Neural cell (in vitro differentiated cells): ENCODE results near the gene GCNT3. TPM values are rescaled to one million over a fixed set of nuclear protein-coding genes. Genes with fewer than 3 reads are reported as not detected.

Experiments
- H2AFZ ChIP-seq: fragments of 200-600, 300-800 bp; sonication (generic), shearing (Covaris generic); 2 replicates; pipeline ENCODE4 v1.6.0; 2014; ENCODE audit warnings: low read depth, mild to moderate bottlenecking, antibody characterized with exemption, low read length, moderate library complexity
- H3F3A ChIP-seq: fragments of 200-600 bp; shearing (Covaris generic); 2 replicates; pipeline ENCODE4 v1.6.1; 2016; ENCODE audit warnings: mild to moderate bottlenecking, moderate library complexity, mixed read lengths, antibody characterized with exemption, low read length; ENCODE audit not compliant: insufficient read depth, poor library complexity, severe bottlenecking
- H3K27ac ChIP-seq: fragments of 200-600, 300-800 bp; sonication (generic), shearing (Covaris generic); 2 replicates; pipeline ENCODE4 v1.5.1; 2014; ENCODE audit warnings: mild to moderate bottlenecking, low read length, moderate library complexity
- H3K27me3 ChIP-seq: fragments of 300-800, 200-600 bp; sonication (generic), shearing (Covaris generic); 2 replicates; pipeline ENCODE4 v1.6.0; 2014; ENCODE audit warnings: mild to moderate bottlenecking, low read depth, low read length, moderate library complexity; ENCODE audit not compliant: insufficient read depth
- H3K36me3 ChIP-seq: fragments of 300-800, 200-600 bp; sonication (generic), shearing (Covaris generic); 2 replicates; pipeline ENCODE4 v1.5.1; 2014; ENCODE audit warnings: mild to moderate bottlenecking, antibody characterized with exemption, low read length, moderate library complexity; ENCODE audit not compliant: insufficient read depth
- H3K4me2 ChIP-seq: fragments of 300-800, 200-600 bp; sonication (generic), shearing (Covaris generic); 2 replicates; pipeline ENCODE4 v1.6.0; 2014; ENCODE audit warnings: mild to moderate bottlenecking, low read length
- H3K4me3 ChIP-seq: fragments of 300-800, 200-600 bp; sonication (generic), shearing (Covaris generic); 2 replicates; pipeline ENCODE4 v1.5.1; 2014; ENCODE audit warnings: mild to moderate bottlenecking, low read length, moderate library complexity
- H3K79me2 ChIP-seq: fragments of 200-600 bp; shearing (Covaris generic); replicated peaks from 2 replicates; pipeline ENCODE4 v1.6.0; 2014; ENCODE audit warnings: mild to moderate bottlenecking, low read length, moderate library complexity; ENCODE audit not compliant: insufficient read depth
- H3K9ac ChIP-seq: fragments of 300-800, 200-600 bp; sonication (generic), shearing (Covaris generic); 2 replicates; pipeline ENCODE4 v1.6.1; 2016; ENCODE audit warnings: mild to moderate bottlenecking, low read length, mixed read lengths
- H3K9me2 ChIP-seq: fragments of 200-600 bp; shearing (Covaris generic); 2 replicates; pipeline ENCODE4 v1.6.1; 2016; ENCODE audit warnings: mild to moderate bottlenecking, low read length, mixed read lengths; ENCODE audit not compliant: insufficient read depth
- H3K9me3 ChIP-seq: fragments of 200-600, 300-800 bp; sonication (generic), shearing (Covaris generic); 2 replicates; pipeline ENCODE4 v1.6.1; 2016; ENCODE audit warnings: mild to moderate bottlenecking, mixed run types, low read length, moderate library complexity, mixed read lengths
- H4K20me1 ChIP-seq: fragments of 200-600 bp; shearing (Covaris generic); 2 replicates; pipeline ENCODE4 v1.6.1; 2016; ENCODE audit warnings: mild to moderate bottlenecking, mixed run types; ENCODE audit not compliant: insufficient read depth
- CTCF ChIP-seq: fragments of 450-650 bp; IDR thresholded peaks from 2 replicates; pipeline ENCODE4 v1.5.1; 2014; ENCODE audit warnings: antibody characterized with exemption, mild to moderate bottlenecking, moderate library complexity; ENCODE audit not compliant: poor library complexity, severe bottlenecking
- EP300 ChIP-seq: fragments of 450-650 bp; conservative IDR thresholded peaks from 2 replicates; pipeline ENCODE4 v1.6.1; 2014; ENCODE audit warnings: antibody characterized with exemption, mild to moderate bottlenecking, moderate library complexity; ENCODE audit not compliant: poor library complexity, severe bottlenecking
- EZH2 ChIP-seq: fragments of 200-600, 300-800 bp; shearing (Covaris generic), sonication (generic); IDR thresholded peaks from 2 replicates; pipeline ENCODE4 v1.6.1; 2014; ENCODE audit warnings: antibody characterized with exemption, low read length, borderline replicate concordance, mild to moderate bottlenecking; ENCODE audit not compliant: insufficient read depth, poor library complexity, severe bottlenecking
- MXI1 ChIP-seq: fragments of 450-650 bp; conservative IDR thresholded peaks from 2 replicates; pipeline ENCODE4 v1.6.1; 2014; ENCODE audit warnings: antibody characterized with exemption, mild to moderate bottlenecking; ENCODE audit not compliant: poor library complexity, severe bottlenecking
- POLR2AphosphoS5 ChIP-seq: IDR thresholded peaks from 2 replicates; pipeline ENCODE4 v1.6.1; 2012
- RAD21 ChIP-seq: fragments of 450-650 bp; conservative IDR thresholded peaks from 2 replicates; pipeline ENCODE4 v1.6.1; 2014; ENCODE audit warnings: antibody characterized with exemption, mild to moderate bottlenecking, moderate library complexity
- REST ChIP-seq: IDR thresholded peaks from 2 replicates; pipeline ENCODE4 v1.6.1; 2012; ENCODE audit warnings: borderline replicate concordance
- SMC3 ChIP-seq: fragments of 450-650 bp; conservative IDR thresholded peaks from 2 replicates; pipeline ENCODE4 v1.6.1; 2014; ENCODE audit warnings: antibody characterized with exemption, mild to moderate bottlenecking, moderate library complexity; ENCODE audit not compliant: poor library complexity
- TAF1 ChIP-seq: IDR thresholded peaks from 2 replicates; pipeline ENCODE4 v1.6.1; 2012; ENCODE audit warnings: low read depth
- polyA plus RNA-seq: library from polyadenylated mRNA; depleted of rRNA; stranded (reverse); fragments of >200 nt; gene quantifications from 2 replicates; pipeline ENCODE4 v1.2.3, GENCODE V29; 2014

GCNT3 gene
- polyA plus RNA-seq, 1 donor from 2014 or later = 0.81 TPM

- no peak overlapping the region for H2AFZ ChIP-seq
- H3K4me2 ChIP-seq = no peak overlapping the region
- TF ChIP-seq EP300 (no peak), POLR2AphosphoS5 (no peak), MXI1 (no peak), EZH2 (no peak), CTCF (no peak), TAF1 (no peak), SMC3 (no peak), RAD21 (no peak), REST (no peak)
Observed at GRCh38 chr15:59594991-59595390, 16.6 kb upstream of the GCNT3 start.

GRCh38 chr15:59595434-59595915, 16.1 kb upstream of the GCNT3 start:
- H2AFZ ChIP-seq = no peak overlapping the region
- H3K27ac ChIP-seq = no peak overlapping the region
- H3K9ac ChIP-seq = no peak overlapping the region
- H3K9me3 ChIP-seq = no peaks in the 10 kb centered on the region
- H4K20me1 ChIP-seq = no peaks in the 10 kb centered on the region
- no peak overlapping the region for H3K4me3 ChIP-seq
- no peak overlapping the region for H3K4me2 ChIP-seq
- H3K9me2 ChIP-seq = no peaks in the 10 kb centered on the region
- TF ChIP-seq EP300 = no peak
- no peak for TF ChIP-seq MXI1
- no peak for TF ChIP-seq TAF1
- TF ChIP-seq EZH2 = no peak
- no peak for TF ChIP-seq POLR2AphosphoS5
- no peak for TF ChIP-seq SMC3
- no peak for TF ChIP-seq CTCF
- TF ChIP-seq RAD21 = no peak
- TF ChIP-seq REST = no peak
- H3K79me2 ChIP-seq = no peaks in the 10 kb centered on the region
- no peaks in the 10 kb centered on the region for H3K36me3 ChIP-seq
- no peaks in the 10 kb centered on the region for H3F3A ChIP-seq
- no peaks in the 10 kb centered on the region for H3K27me3 ChIP-seq

More at GRCh38 chr15:59594991-59595390, 16.6 kb upstream of the GCNT3 start:
- Histone ChIP-seq H3K27me3 (no peaks in the 10 kb centered on the region), H3K9me3 (no peaks in the 10 kb centered on the region), H3K9me2 (no peaks in the 10 kb centered on the region), H3K36me3 (no peaks in the 10 kb centered on the region), H4K20me1 (no peaks in the 10 kb centered on the region), H3K4me3 (no peak overlapping the region), H3F3A (no peaks in the 10 kb centered on the region), H3K27ac (no peak overlapping the region), H3K79me2 (no peaks in the 10 kb centered on the region), H3K9ac (no peak overlapping the region)
